HG02970 (cell line): ENCODE measurements around the gene TTF2.
"Not testable (repeated sequence)": the region's sequence is repeated elsewhere in the genome, so short reads cannot be mapped to it uniquely, and the experiment has no call there.

Experiments used
- ATAC-seq: cut with Tn5 transposase; IDR thresholded peaks from one replicate; pipeline ENCODE4 v1.9.1; 2021; ENCODE audit warnings: mild to moderate bottlenecking, moderate library complexity, moderate number of reproducible peaks; ENCODE audit not compliant: unreplicated experiment, low FRiP score

Gene TTF2

DNA sequence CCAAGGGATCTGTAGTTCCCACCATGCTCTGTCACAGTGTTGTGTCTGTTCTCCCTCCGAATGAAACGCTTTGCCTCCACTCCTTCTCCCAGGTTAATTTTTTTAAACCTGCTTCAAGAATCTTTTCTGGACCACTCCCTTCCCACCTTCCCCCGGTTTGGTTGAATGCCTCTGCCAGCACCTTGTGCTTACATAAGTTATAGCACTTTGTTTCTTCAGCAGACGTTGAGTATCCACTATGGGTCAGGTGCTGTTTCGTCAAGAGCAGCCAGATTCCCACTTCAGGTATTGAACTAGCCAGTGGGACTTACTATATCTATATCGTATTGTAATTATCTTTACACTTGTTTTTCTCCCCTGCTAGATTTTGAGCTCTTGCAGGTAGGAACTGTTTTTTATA is 27.6 kb downstream of the TTF2 start:
- ATAC-seq = no peak

DNA sequence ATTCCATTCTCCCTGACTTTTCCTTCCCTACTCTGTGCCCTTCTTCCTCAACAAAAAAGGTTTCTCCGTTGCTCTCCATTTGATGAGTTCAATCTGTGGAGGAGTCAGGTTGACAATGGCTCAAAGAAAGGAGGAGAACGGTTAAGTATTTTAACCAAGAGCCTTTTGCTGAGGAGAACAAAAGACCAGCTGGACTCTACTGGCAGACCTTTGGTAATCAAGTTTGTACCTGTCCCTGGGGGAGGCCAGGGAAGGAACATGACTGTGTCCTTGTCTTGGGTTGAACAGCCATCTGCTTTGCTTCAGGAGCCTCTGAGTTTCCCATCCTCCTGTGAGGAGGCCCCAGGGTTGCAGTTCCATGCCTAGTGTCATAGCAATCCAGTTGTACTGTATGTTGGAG is 29.9 kb downstream of the TTF2 start:
- ATAC-seq = no peak

DNA sequence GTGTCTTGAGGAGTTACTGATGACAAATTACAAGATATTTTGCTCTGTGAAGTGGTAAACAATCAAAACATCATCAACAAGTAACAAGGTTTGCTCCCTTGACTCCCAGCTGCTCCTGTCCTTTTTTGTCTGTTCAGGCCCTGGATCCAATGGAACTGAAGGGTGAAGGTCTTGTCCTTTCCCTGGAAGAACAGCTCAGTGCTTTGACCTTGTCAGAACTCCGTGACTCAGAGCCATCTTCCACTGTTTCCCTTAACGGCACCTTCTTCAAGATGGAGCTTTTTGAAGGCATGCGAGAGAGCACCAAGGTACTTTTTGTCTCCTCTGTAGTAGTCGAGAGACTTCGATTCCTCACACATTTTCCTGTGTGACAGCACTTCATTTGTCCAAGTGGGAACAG is 32.5 kb downstream of the TTF2 start:
- ATAC-seq = no peak

DNA sequence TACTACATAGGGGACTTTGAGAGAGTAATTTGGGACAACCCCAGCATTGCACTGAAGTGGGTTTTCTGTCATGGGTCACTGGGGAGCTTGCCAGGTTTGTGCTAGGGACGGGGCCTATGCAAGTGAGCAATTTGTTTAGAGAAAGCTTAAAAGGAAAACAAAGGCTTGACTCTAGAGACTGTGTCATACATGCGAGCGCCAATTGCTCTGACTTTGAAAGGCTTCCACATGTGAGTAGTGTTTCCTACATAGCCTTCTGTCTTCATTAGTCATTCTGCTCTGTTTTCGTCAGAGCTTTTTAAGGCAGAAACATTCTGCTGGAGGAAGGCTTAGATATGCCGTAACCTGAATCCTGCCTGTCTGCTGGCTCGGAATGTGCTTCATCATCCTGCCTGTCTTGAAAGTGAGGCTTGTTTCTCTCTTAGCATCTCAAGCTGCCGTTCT is 33.0 kb downstream of the TTF2 start:
- no peak for ATAC-seq

DNA sequence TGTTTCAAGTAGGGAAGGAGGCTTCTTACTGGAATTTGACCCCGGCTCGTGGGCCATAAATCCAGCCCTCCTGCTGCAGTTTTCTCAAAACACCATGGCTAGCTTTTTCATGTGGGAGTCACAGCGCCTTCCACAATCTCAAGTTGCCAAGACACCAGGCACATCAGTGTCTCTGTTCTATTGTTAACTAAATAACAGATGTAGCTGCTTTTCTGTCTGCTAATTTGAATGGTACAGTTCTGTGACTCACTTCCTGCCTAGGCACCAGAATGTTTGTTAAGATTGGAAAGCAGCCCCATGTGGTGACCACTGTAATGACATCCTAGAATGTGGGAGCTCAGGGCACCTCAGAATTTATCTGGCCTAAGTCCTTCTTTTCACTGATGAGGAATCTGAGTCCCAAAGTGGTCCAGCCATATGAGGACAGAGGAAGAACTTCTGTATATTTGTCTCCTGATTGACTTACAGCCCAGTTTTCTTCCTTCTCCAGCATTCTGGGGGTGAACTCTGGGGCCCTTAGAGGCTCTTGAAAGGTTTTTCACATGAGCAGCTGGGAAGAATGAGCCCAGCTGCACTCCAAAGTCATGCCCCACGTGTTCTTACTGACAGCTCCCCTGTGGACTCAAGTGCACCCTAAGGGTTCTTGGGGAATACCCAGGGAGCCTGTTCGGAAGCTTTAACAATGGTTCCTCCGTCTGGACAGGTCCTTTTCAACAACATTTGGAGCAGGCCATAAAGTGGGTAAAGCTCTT is 33.9 kb downstream of the TTF2 start:
- ATAC-seq = no peak

DNA sequence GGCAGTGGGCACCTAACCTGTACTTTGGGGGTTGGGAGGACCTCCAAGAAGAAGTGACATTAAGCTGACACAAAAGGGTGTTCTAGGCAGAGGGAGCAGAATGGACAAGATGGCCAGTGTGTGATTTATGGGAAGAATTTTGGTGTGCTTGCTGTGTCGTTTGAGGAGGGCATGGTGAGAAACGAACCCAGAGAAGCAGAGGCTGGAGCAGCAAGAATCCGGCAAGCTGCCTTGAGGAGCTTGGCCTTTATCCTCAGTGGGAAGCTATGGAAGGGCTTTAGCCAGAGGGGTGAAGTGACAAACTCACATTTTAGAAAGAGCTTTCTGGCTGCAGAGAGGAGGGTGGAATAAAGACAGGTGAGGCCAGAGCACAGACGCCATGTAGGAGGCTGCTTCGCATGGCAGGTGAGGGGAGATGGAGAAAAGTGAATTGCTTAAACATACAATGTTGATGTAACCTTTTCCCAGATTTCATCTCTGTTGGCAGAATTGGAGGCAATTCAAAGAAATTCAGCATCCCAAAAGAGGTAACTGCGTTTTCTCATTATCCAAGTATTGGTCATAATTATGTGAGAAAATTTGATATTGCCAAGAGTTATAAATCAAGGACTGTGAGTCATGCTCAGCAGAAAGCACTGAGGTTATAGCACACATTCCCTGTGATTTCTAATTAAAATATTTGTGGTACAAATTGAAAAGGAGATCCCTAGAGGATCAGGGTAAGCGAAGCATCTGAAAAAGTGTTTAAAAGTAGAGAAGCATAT is 34.9 kb downstream of the TTF2 start:
- ATAC-seq = no peak

DNA sequence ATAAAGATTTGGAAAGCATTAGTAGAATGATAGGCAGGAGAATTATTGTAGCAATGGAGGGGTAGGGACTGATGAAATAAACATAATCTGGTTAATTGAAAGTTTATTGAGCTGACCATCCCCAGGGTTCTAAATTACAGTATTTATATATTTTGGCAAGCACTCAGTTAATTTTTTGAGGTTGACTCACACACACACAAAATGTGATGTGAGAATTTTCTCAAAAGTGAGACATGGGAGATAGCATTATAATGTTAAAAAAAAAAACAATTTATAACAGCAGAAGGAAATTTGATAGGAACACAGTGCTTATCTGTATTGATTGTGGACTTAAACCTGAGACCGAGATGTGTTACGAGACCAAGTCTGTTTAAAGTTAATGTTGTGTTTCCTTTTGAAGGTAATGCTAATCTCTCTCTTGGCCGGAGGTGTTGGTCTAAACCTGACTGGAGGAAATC is 36.9 kb downstream of the TTF2 start:
- ATAC-seq = no peak

DNA sequence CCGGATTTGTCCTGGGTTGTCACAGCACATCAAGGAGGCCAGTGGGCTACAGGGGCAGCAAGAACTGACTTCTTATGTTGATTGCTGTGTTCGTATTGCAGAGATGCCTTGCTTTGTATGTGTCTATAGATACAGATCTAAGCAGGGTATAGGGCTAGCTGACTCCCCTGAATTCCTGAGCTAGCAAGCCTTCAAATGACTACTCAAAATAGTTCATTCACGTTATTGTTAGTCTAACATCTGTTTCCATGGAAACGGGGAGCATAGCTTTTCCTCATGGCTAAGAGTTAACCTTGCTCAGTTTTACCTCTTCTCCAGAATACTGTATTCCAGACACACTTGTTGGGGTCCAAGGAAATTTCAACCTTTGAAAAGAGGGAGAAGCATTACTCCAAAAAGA is 37.3 kb downstream of the TTF2 start:
- ATAC-seq = no peak

DNA sequence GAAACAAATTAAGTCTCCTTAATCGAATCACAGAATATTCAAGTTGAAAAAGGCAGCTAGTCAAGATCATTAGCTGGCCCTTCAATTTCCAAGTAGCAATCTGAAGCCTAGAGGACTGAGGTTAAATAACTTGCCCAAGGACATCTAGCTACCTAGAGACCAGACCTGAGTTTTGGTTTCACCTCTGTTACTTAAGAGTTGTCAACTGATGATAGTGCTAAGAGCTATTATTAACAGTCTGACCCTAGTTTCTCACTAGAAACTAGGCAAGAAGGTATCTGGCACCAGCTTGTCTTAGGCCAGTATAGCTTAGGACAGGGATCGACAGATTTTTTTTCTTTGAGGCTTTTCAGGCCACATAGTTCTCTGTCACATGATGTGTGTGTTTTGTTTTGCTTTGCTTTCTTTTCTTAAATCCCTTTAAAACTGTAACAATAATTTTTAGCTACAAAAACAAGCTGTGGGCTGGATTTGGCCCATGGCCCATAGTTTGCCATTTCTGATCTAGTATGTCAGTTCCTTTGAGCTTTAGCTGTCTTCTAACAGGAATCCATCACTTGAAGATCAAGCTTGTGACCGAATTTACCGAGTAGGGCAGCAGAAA is 38.3 kb downstream of the TTF2 start:
- ATAC-seq = no peak

DNA sequence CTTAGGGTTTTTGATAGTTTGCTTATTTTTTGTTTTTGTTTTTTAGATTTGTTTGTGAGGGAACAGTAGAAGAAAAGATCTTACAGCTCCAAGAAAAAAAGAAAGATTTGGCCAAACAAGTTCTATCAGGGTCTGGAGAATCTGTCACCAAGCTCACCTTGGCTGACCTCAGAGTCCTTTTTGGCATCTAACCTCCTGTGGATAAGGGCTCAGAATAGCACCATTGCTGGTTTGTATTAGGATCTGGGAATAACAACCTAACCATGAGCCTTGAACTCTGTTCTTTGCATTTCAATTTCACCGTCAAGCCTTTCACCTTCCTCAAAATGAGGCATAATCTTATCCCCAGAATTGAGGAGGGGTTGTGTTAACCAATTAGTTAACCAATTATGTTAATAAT is 41.2 kb downstream of the TTF2 start:
- no peak for ATAC-seq

DNA sequence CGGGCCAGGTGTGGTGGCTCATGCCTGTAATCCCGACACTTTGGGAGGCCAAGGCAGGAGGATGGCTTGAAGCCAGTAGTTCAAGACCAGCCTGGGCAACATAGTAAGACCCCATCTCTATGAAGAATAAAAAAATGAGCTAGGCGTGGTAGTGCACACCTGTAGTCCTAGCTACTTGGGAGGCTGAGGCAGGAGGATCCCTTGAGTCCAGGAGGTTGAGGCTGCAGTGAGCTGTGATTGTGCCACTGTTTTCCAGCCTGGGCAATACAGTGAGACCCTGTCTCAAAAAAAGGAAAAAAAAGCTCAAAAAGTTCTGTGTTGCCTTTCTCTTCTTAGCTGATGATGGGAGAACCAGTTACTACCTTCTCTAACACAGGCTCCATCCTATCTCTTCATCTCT is 41.7 kb downstream of the TTF2 start:
- ATAC-seq = not testable (repeated sequence)

DNA sequence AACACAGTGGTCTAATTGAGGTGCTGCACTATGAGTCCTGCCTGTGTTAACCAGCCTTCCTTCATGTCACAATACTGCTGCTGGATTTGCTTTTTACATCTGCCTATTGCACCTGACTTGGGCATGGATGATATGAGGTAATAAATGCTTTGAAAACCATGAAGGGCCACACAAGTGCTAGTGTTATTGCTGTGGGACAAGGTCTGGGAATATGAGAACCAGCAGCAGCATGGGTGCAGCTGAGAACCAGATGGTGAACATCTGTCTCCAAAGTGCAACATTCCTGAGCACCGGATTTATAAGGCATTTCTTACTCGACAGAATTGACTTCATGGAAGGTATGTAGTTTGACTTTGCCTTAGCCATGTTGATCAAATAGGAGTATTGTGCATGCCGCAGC is 44.9 kb downstream of the TTF2 start:
- no peak for ATAC-seq

DNA sequence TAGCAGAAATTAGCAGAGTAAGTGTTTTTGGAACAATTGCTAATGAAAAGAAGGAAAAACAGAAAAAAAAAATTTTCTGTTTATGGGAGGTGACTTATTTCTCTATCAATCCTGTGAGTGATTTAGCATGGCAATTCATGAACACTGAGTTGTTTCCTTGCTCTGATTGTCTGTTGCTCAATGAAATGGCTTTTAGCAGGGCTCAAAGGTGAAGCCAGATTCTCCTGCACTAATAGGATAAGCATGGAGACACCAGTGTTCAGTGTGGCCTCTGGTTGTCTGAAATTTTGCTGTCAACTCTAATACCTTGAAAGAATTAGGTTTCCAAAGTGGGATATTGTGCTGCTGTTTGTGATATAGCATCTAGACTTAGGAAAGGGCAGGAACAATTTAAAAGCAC is 45.6 kb downstream of the TTF2 start:
- ATAC-seq = no peak

DNA sequence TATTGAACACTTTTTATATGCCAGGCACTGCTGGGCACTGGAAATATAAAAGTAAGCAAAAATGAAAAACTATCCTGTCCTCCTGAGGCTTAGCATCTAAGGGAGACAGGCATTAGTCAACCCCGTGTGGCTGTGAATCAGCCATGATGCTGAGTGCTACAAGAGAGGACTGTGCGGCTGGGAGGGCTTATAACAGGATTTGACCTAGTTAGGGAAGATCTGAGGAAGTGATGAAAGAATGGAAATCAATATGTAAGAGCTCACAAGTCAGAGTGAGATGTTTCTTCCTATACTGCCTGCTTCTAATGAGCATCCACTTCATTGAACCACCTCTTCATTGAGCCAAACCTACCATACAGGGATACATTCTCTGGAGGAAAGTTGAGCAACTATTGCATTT is 46.4 kb downstream of the TTF2 start:
- no peak for ATAC-seq

DNA sequence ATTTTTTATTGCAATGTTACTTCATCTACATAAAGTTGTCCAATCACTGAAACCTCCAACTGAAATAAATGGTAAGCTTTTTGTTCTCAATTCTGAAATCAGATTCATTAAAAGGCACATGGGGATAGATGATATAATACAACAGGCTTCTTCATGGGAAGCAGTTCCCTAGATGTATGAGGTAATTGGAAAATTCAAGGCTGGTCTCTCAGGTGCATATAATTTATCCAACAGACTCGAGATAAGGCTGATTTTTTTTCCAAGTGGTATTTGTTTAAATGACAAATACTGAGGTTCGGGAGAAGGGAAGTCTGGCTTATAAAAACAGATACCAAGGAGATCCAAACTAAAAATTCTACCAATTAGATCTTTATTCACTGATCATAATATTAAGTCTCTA is 47.2 kb downstream of the TTF2 start:
- no peak for ATAC-seq

DNA sequence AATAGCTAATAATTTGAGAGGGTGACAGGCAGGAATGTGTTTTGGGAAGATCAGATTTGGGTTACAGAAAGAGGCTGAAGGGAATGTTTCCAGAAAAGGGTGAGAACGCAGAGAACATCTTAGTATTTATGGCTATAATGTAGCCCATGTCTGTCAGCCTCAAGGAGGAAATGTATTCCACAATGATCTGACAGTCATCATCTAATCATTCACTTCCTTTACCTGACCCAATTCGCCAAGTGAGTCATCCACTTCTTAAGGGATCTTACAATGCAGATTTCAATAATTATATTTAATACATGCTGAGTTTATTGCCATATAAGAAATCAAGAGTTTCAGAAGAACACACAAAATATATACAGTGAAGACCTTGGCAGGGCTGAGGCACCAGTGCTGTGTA is 50.6 kb downstream of the TTF2 start:
- no peak for ATAC-seq

DNA sequence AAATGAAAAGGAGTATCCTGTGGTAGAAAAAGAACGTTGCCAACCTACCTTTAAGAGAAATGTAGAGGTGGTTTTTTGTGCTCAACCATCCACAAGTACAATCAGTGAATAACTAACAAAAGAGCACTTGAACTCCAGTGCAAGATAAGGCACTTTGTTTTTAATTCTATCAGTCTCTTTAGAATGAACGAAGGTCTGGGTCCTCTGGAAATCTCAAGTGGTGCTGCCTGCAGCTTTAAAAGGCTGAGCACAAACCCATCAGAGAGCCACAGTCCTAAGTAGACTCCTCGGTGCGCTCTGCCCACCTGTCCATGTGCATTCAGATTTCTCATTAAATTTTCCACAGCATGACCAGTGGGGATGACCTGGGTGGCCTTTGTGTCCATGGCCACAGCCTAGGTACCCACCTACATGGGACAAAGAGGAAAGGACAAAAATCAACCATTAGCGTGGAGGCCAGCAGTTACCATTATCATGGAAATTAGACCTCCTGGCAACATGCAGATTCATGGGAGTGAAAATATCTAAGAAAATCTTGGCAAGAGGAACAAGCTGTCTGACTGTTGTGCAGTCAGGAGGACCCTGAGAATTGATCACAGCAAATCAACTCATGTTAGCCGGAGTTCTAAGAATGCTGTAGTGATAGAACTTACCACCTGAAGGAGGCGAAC is 52.1 kb downstream of the TTF2 start:
- no peak for ATAC-seq

DNA sequence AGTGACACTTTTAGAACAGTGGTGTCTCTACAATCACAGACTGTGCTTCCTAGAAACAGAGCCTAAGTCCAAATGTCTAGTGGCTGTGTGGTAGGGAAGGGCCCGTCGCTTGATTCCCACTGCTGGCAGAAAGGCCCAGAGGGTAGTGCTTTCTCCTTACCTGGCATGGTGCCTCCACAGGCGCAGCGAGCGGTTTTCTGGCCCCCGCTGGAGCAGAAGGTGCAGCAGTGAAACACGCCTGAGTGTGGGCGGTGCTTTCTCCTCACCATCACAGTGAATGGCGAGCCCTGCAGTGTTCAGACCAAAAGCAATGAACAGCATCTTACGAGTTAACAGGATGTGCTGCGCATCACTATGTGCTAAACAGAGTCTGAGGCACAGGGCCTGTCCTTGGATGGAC is 53.1 kb downstream of the TTF2 start:
- no peak for ATAC-seq

DNA sequence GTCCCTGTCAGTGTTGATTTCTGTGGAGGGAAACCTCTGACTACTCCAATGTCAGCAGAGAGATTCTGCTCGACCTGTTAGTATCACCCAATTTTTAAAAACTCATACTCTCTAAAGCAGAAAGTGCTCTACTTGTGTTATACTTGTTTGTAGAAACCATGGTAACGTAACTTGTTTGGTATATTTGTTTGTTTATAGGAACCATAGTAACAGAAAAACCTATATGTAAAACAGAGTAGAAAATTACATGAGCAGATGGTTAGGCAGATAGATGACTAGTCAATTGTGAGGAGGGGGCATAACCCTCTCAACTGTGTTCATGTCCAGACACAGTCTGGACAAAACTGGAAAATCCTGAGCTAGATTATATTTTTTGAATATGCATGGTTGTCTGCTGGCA is 54.8 kb downstream of the TTF2 start:
- ATAC-seq = no peak

DNA sequence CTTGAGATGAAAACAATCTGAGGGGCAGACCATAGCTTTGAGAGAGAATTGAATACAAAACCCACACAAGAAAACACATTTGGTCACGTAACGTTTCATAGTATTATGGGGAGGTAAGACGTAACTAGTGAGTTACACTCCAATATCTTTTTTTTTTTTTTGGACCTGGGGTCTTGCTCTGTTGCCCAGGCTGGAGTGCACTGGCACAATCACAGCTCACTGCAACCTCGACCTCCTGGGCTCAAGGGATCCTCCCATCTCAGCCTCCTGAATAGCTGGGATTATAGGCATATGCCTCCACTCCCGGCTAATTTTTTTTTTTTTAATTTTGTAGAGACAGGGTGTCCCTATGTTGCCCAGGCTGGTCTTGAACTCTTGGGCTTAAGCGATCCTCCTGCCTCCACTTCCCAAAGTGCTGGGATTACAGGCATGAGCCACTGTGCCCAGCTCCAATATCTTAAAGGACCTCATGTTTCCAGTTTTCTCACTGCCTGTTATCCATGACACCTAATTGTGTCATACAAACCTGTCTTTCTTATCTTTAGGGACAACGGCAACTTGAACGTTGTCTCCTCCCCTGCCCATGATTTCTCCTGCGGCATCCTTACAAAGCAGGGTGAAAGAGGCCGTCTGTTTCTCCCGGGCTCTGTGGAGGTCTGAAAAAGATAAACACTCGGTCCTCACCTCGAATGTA is 56.1 kb downstream of the TTF2 start:
- ATAC-seq = no peak

DNA sequence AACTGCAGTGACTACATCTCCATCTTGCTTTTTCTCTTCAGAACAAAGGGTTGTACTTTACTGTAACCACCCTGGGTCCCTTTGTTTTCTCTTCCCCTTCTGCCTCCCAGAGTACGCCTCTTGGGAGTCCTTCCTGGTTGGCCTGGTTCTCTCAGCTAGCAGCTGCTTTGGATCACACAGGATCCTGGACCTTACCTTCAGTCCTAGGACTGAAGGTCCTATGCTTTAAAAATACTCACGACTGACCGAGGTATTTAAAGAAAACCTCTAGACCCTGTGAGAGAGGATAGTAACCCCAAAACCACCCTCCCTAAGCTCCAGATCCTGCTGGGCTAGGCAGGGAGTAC is 56.6 kb downstream of the TTF2 start:
- no peak for ATAC-seq
